Lower leg skin (tissue), 3 donors: ENCODE measurements around the gene RASSF6.

Experiments
- POLR2A ChIP-seq, 2 donors: fragments of 450-650 bp; IDR thresholded peaks; one replicate each; pipeline ENCODE4 v1.6.1; 2016 to 2017; ENCODE audit warnings: antibody characterized with exemption in 2 of 2, mild to moderate bottlenecking in 1 of 2, moderate library complexity in 1 of 2
- TF ChIP-seq, protein P1 (sequence below), 3 donors: fragments of 450-650 bp; IDR thresholded peaks; one replicate each; pipeline ENCODE4 v1.5.1; 2016; ENCODE audit warnings: antibody characterized with exemption in 3 of 3, mild to moderate bottlenecking in 3 of 3, moderate library complexity in 2 of 3

GRCh38 chr4:73609706-73610105 lies 10.5 kb downstream of the RASSF6 start:
- TF ChIP-seq, protein P1, sequence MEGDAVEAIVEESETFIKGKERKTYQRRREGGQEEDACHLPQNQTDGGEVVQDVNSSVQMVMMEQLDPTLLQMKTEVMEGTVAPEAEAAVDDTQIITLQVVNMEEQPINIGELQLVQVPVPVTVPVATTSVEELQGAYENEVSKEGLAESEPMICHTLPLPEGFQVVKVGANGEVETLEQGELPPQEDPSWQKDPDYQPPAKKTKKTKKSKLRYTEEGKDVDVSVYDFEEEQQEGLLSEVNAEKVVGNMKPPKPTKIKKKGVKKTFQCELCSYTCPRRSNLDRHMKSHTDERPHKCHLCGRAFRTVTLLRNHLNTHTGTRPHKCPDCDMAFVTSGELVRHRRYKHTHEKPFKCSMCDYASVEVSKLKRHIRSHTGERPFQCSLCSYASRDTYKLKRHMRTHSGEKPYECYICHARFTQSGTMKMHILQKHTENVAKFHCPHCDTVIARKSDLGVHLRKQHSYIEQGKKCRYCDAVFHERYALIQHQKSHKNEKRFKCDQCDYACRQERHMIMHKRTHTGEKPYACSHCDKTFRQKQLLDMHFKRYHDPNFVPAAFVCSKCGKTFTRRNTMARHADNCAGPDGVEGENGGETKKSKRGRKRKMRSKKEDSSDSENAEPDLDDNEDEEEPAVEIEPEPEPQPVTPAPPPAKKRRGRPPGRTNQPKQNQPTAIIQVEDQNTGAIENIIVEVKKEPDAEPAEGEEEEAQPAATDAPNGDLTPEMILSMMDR (IDR thresholded peaks at IDR 0.05) = no peak
- TF ChIP-seq POLR2A (IDR thresholded peaks at IDR 0.05) = no peak
